Adrenal gland (tissue), 12 donors: ENCODE measurements around the gene JAKMIP2. TPM values are rescaled to one million over a fixed set of nuclear protein-coding genes. Genes with fewer than 3 reads are reported as not detected.

Experiments
- DNase-seq, 7 donors: peaks; one replicate each; pipeline ENCODE4 v3.0.0-alpha.2; 2019 to 2020
- H3K27ac ChIP-seq, 5 donors: fragments of 200-600 bp; sonication (generic) in 4 of 5; 1 replicate in 3 of 5; 2 replicates in 2 of 5; pipeline versions ENCODE4 v1.5.1 to v1.8.0; 2016 to 2020; ENCODE audit warnings: mild to moderate bottlenecking in 1 of 5
- H3K27me3 ChIP-seq: fragments of 200-600 bp; 2 replicates; pipeline ENCODE4 v1.8.0; 2021
- H3K36me3 ChIP-seq, 2 donors: fragments of 200-600 bp; replicated peaks in 1 of 2; 1 replicate in 1 of 2; 2 replicates in 1 of 2; pipeline versions ENCODE4 v1.5.1 to v1.8.0; 2018 to 2022
- H3K4me1 ChIP-seq, 2 donors: fragments of 200-600 bp; replicated peaks in 1 of 2; 1 replicate in 1 of 2; 2 replicates in 1 of 2; pipeline versions ENCODE4 v1.5.1 to v1.8.0; 2018 to 2021
- H3K4me3 ChIP-seq, 4 donors: fragments of 200-600 bp; sonication (generic) in 3 of 4; one replicate each; pipeline ENCODE4 v1.5.1; 2016 to 2018
- H3K9me3 ChIP-seq, 3 donors: fragments of 200-600 bp; sonication (generic) in 1 of 3; replicated peaks in 1 of 3; 1 replicate in 2 of 3; 2 replicates in 1 of 3; pipeline versions ENCODE4 v1.5.1 to v1.8.0; 2016 to 2021
- CTCF ChIP-seq, 6 experiments: fragments of 450-650 bp in 4 of 6; fragments of 200-600 bp in 2 of 6; sonication (generic) in 1 of 6; IDR thresholded peaks; 1 replicate in 5 of 6; 2 replicates in 1 of 6; pipeline versions ENCODE4 v1.5.1 to v1.8.0; 2016 to 2021; ENCODE audit warnings: antibody characterized with exemption in 6 of 6, mild to moderate bottlenecking in 2 of 6, moderate library complexity in 1 of 6
- POLR2A ChIP-seq, 2 donors: fragments of 450-650 bp; IDR thresholded peaks; one replicate each; pipeline ENCODE4 v1.6.1; 2017; ENCODE audit warnings: antibody characterized with exemption in 2 of 2, mild to moderate bottlenecking in 2 of 2, moderate library complexity in 1 of 2
- WGBS, 4 donors: extraction: QIAGEN DNeasy Blood & Tissue Kit in 2 of 4; methylation state at CpG; one replicate each; pipeline versions ENCODE4 v1.1.5 to v1.1.7; 2013 to 2017; 5-methylcytosine and 5-hydroxymethylcytosine counted together
- intact Hi-C, 2 donors: fragments of 100-400 bp; cut with DNase I; formaldehyde crosslinking; loops; one replicate each; pipeline versions ENCODE4 v1.14.1 to v1.15.0; 2022 to 2023
- polyA plus RNA-seq, 3 donors: library from polyadenylated mRNA; stranded (reverse); fragments of 200-250 nt in 2 of 3; fragments of 350-450 nt in 1 of 3; fragmentation: Illumina TruSeq in 1 of 3; extraction: RNeasy Lipid Tissue Mini Kit (QIAGEN cat#74804) in 1 of 3; gene quantifications; one replicate each; pipeline ENCODE4 v1.2.3, GENCODE V29; 2013 to 2014
- total RNA-seq, 9 donors: library from RNA; depleted of rRNA in 4 of 9; stranded (reverse); fragments of >200 nt in 4 of 9; fragments of 120-200 nt in 1 of 9; fragmentation: NEBNext Ultra II Directional in 1 of 9; extraction: Animal tissue kit (Norgen Biotek cat#: 25700) in 1 of 9; gene quantifications; one replicate each; pipeline versions ENCODE4 v1.1.0 to v1.2.4, GENCODE V29; 2013 to 2023
- donor health status: healthy with polysubstance abuse.
- donor health status: Bipolar disorder and iron deficiency.
- donor health status: DM: yes; HTN: yes; CAD: no.
- donor health status: DM: no; HTN: no; CAD: no.
- donor health status: DM: no; HTN: no; CAD: no.
- donor health status: DM: yes; HTN: yes; CAD: no.

The JAKMIP2 gene
- total and polyA plus RNA-seq, 12 donors, result 0.71 to 56.8 (median 4.0) TPM

GRCh38 chr5:147560718-147561331 is 221.7 kb downstream of the JAKMIP2 start:
- no peak for TF ChIP-seq CTCF (IDR thresholded peaks at IDR 0.05)
- no peak for TF ChIP-seq POLR2A (IDR thresholded peaks at IDR 0.05)
- no peak overlapping the region for H3K27ac ChIP-seq
- no peaks in the 10 kb centered on the region for H3K9me3 ChIP-seq
- 79 to 86% (median 85%) methylated on average over 2 of the region's 2 CpGs for WGBS, 4 donors
- no peak overlapping the region for H3K4me3 ChIP-seq
- no peaks in the 10 kb centered on the region for H3K36me3 ChIP-seq
- no peaks in the 10 kb centered on the region for H3K27me3 ChIP-seq
- intact Hi-C loops, result no loop called here
- no peak for DNase-seq
- H3K4me1 ChIP-seq, result peaks cover 0 to 4% of the 10 kb centered on the region in 2 donors

- TF ChIP-seq POLR2A (IDR thresholded peaks at IDR 0.05) (no peak), CTCF (IDR thresholded peaks at IDR 0.05) (no peak)
- no peak for DNase-seq
- intact Hi-C loops, result no loop called here
- H3K4me1 ChIP-seq, result peaks cover 0 to 4% of the 10 kb centered on the region in 2 donors
- H3K9me3 ChIP-seq, result no peaks in the 10 kb centered on the region
- no peak overlapping the region for H3K4me3 ChIP-seq
- no peaks in the 10 kb centered on the region for H3K36me3 ChIP-seq
- 40 to 56% (median 45%) methylated on average over 2 of the region's 2 CpGs for WGBS, 4 donors
- H3K27me3 ChIP-seq, result no peaks in the 10 kb centered on the region
- no peak overlapping the region for H3K27ac ChIP-seq
Measured at GRCh38 chr5:147559749-147560148, 222.8 kb downstream of the JAKMIP2 start.

GRCh38 chr5:147558826-147559225 is 223.7 kb downstream of the JAKMIP2 start:
- Histone ChIP-seq H3K9me3 (no peaks in the 10 kb centered on the region), H3K4me1 (peaks cover 0 to 4% of the 10 kb centered on the region in 2 donors), H3K36me3 (no peaks in the 10 kb centered on the region), H3K27ac (no peak overlapping the region), H3K27me3 (no peaks in the 10 kb centered on the region), H3K4me3 (no peak overlapping the region)
- intact Hi-C loops, result no loop called here
- TF ChIP-seq CTCF (IDR thresholded peaks at IDR 0.05) (peak in 5 of 6 experiments; percentile 18 to 56 (median 46)), POLR2A (IDR thresholded peaks at IDR 0.05) (no peak)
- WGBS, 4 donors, result 23 to 34% (median 26%) methylated on average over 2 of the region's 2 CpGs
- peak; percentile 25 to 79 (median 35) for DNase-seq

GRCh38 chr5:147557876-147558745 is 224.4 kb downstream of the JAKMIP2 start:
- no peaks in the 10 kb centered on the region for H3K9me3 ChIP-seq
- TF ChIP-seq CTCF (IDR thresholded peaks at IDR 0.05), result no peak
- no peak for TF ChIP-seq POLR2A (IDR thresholded peaks at IDR 0.05)
- H3K4me3 ChIP-seq, result no peak overlapping the region
- no peak for DNase-seq
- H3K36me3 ChIP-seq, result no peaks in the 10 kb centered on the region
- intact Hi-C loops, result no loop called here
- peaks cover 0 to 4% of the 10 kb centered on the region in 2 donors for H3K4me1 ChIP-seq
- 74 to 84% (median 81%) methylated on average over 8 of the region's 8 CpGs for WGBS, 4 donors
- no peak overlapping the region for H3K27ac ChIP-seq
- no peaks in the 10 kb centered on the region for H3K27me3 ChIP-seq
